Fibroblast of lung (primary cell): ENCODE results near the gene TUBB3. TPM values are rescaled to one million over a fixed set of nuclear protein-coding genes. Genes with fewer than 3 reads are reported as not detected.
"Not testable (repeated sequence)": the region's sequence is repeated elsewhere in the genome, so short reads cannot be mapped to it uniquely, and the experiment has no call there.

Experiments
- DNase-seq, 2 donors: peaks; one replicate each; pipeline versions ENCODE4 v3.0.0 to v3.0.0-alpha.2; 2010; ENCODE audit warnings: low read depth in 2 of 2
- H2AFZ ChIP-seq: 2 replicates; pipeline ENCODE4 v1.5.1; 2012; ENCODE audit warnings: low read length, control low read depth, inconsistent platforms
- H3K27ac ChIP-seq: 2 replicates; pipeline ENCODE4 v1.5.1; 2011; ENCODE audit warnings: low read length, control low read depth; ENCODE audit not compliant: insufficient read depth
- H3K27me3 ChIP-seq: 2 replicates; pipeline ENCODE4 v1.5.1; 2011; ENCODE audit warnings: mild to moderate bottlenecking, low read length; ENCODE audit not compliant: control insufficient read depth, insufficient read depth
- H3K36me3 ChIP-seq: 2 replicates; pipeline ENCODE4 v1.5.1; 2011; ENCODE audit warnings: low read length; ENCODE audit not compliant: control insufficient read depth, insufficient read depth
- H3K4me1 ChIP-seq: 2 replicates; pipeline ENCODE4 v1.5.1; 2011; ENCODE audit warnings: low read length; ENCODE audit not compliant: control insufficient read depth, insufficient read depth; ENCODE audit errors: extremely low read depth
- H3K4me2 ChIP-seq: 2 replicates; pipeline ENCODE4 v1.5.1; 2011; ENCODE audit warnings: low read length, control low read depth; ENCODE audit not compliant: insufficient read depth; ENCODE audit errors: extremely low read depth
- H3K4me3 ChIP-seq, 4 experiments: fragments of 200-600 bp in 1 of 4; sonication (generic) in 1 of 4; replicated peaks in 1 of 4; 2 replicates each; pipeline ENCODE4 v1.5.1; 2011 to 2016; ENCODE audit warnings: low read length in 4 of 4, low read depth in 3 of 4, mild to moderate bottlenecking in 3 of 4, control low read depth in 2 of 4, inconsistent platforms in 1 of 4, mixed read lengths in 1 of 4; ENCODE audit not compliant: insufficient read depth in 1 of 4; ENCODE audit errors: control extremely low read depth in 1 of 4
- H3K79me2 ChIP-seq: 2 replicates; pipeline ENCODE4 v1.5.1; 2012; ENCODE audit warnings: mild to moderate bottlenecking, low read length, inconsistent platforms; ENCODE audit not compliant: control insufficient read depth, insufficient read depth
- H3K9ac ChIP-seq: 2 replicates; pipeline ENCODE4 v1.5.1; 2011; ENCODE audit warnings: mild to moderate bottlenecking, low read length, control low read depth; ENCODE audit not compliant: insufficient read depth
- H3K9me3 ChIP-seq: 2 replicates; pipeline ENCODE4 v1.5.1; 2012; ENCODE audit warnings: low read depth, low read length; ENCODE audit not compliant: control insufficient read depth, insufficient read depth
- H4K20me1 ChIP-seq: 2 replicates; pipeline ENCODE4 v1.5.1; 2011; ENCODE audit warnings: low read length; ENCODE audit not compliant: control insufficient read depth, insufficient read depth; ENCODE audit errors: extremely low read depth
- EZH2 ChIP-seq: IDR thresholded peaks from 2 replicates; pipeline ENCODE4 v1.5.1; 2012; ENCODE audit warnings: low read length, control low read depth, mild to moderate bottlenecking; ENCODE audit errors: missing control alignments
- polyA plus RNA-seq, 2 donors: library from polyadenylated mRNA; depleted of rRNA in 1 of 2; stranded (reverse) in 1 of 2; unstranded in 1 of 2; fragments of >200 nt; gene quantifications; 2 replicates each; pipeline ENCODE4 v1.2.1, GENCODE V29; 2011 to 2012; ENCODE audit warnings: missing spikeins in 1 of 2
- total RNA-seq: library from RNA; depleted of rRNA; stranded (reverse); fragments of >200 nt; gene quantifications from 2 replicates; pipeline ENCODE4 v1.2.1, GENCODE V29; 2014
- TF ChIP-seq, protein P1 (sequence below), 2 donors: IDR thresholded peaks in 1 of 2; conservative IDR thresholded peaks in 1 of 2; 1 replicate in 1 of 2; 2 replicates in 1 of 2; pipeline ENCODE4 v1.5.1; 2011 to 2012; ENCODE audit warnings: low read length in 2 of 2, control low read depth in 1 of 2, inconsistent platforms in 1 of 2, low read depth in 1 of 2, mild to moderate bottlenecking in 1 of 2

TUBB3 gene
- total and polyA plus RNA-seq, 2 donors (not counting 1 experiment from before 2014, with no cell fraction given), result 134 to 294 TPM

DNA sequence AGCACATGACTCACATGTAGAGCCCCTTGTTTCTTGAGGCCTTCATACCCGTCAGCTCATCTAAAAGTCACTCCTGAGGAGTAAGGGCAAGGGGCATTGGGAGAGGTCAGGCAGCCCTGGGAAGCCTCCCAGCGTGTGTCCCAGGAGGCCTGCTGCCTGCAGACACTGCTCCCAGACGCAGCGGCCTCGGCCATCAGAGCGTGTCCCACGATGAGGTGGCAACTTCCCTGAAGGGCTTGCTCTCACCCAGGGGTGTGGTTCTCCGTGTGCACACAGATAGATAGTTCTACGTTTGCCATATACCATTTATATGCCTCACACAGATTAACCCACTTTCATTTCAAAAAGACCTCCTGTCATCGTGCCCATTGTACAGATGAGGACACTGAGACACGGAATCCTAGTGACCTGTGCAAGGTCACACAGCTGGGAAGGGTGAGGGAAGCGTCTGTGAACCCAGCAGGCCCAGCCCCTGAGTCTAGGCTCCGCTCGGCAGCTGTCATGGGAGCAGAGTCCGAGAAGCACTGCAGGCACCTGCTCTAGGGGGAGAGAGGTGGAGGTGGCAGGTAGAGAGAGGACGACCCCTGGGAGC, 8.3 kb downstream of the TUBB3 start:
- Histone ChIP-seq H3K79me2 (peaks cover 25% of the 10 kb centered on the region), H3K27me3 (no peaks in the 10 kb centered on the region), H3K27ac (no peak overlapping the region), H3K4me3 (no peak overlapping the region), H3K4me2 (no peak overlapping the region), H3K9me3 (no peaks in the 10 kb centered on the region), H3K36me3 (peaks cover 42% of the 10 kb centered on the region), H2AFZ (no peak overlapping the region), H3K4me1 (no peaks in the 10 kb centered on the region), H3K9ac (no peak overlapping the region), H4K20me1 (no peaks in the 10 kb centered on the region)
- no peak for DNase-seq
- TF ChIP-seq, protein P1, sequence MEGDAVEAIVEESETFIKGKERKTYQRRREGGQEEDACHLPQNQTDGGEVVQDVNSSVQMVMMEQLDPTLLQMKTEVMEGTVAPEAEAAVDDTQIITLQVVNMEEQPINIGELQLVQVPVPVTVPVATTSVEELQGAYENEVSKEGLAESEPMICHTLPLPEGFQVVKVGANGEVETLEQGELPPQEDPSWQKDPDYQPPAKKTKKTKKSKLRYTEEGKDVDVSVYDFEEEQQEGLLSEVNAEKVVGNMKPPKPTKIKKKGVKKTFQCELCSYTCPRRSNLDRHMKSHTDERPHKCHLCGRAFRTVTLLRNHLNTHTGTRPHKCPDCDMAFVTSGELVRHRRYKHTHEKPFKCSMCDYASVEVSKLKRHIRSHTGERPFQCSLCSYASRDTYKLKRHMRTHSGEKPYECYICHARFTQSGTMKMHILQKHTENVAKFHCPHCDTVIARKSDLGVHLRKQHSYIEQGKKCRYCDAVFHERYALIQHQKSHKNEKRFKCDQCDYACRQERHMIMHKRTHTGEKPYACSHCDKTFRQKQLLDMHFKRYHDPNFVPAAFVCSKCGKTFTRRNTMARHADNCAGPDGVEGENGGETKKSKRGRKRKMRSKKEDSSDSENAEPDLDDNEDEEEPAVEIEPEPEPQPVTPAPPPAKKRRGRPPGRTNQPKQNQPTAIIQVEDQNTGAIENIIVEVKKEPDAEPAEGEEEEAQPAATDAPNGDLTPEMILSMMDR (conservative IDR thresholded peaks at IDR 0.05 in 1 of 2, IDR thresholded peaks at IDR 0.05 in 1 of 2; ENCODE audit: low read depth in 1 of 2, low read length in 2 of 2), result no peak
- no peak for TF ChIP-seq EZH2

DNA sequence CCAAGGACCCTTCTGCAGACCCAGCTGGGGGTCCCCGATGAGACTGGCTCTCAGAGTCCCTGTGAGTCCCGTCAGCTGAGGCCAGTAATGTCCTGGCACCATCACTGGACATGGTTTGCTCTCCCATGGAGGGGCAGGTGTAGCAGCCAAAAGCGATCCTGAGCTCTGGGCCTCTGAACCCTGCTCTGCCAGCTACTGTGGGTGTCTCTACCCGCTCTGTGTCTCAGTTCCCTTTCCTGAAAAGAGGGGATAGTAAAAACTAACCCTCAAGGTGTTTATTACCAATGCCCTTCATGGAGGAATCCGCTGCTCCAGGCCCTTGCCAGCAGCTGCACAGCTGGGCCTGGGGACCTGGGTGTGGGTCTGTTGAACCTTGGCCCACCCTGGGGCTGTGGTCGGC, 8.8 kb downstream of the TUBB3 start:
- DNase-seq, result no peak
- no peak overlapping the region for H3K4me2 ChIP-seq
- no peak for TF ChIP-seq EZH2
- TF ChIP-seq, protein P1 (conservative IDR thresholded peaks at IDR 0.05 in 1 of 2, IDR thresholded peaks at IDR 0.05 in 1 of 2; ENCODE audit: low read depth in 1 of 2, low read length in 2 of 2), result no peak
- H3K36me3 ChIP-seq, result peaks cover 46% of the 10 kb centered on the region
- H2AFZ ChIP-seq, result no peak overlapping the region
- peaks cover 23% of the 10 kb centered on the region for H3K79me2 ChIP-seq
- H4K20me1 ChIP-seq, result no peaks in the 10 kb centered on the region
- H3K9ac ChIP-seq, result no peak overlapping the region
- no peak overlapping the region for H3K27ac ChIP-seq
- no peaks in the 10 kb centered on the region for H3K4me1 ChIP-seq
- no peaks in the 10 kb centered on the region for H3K9me3 ChIP-seq
- H3K4me3 ChIP-seq, result no peak overlapping the region
- no peaks in the 10 kb centered on the region for H3K27me3 ChIP-seq

DNA sequence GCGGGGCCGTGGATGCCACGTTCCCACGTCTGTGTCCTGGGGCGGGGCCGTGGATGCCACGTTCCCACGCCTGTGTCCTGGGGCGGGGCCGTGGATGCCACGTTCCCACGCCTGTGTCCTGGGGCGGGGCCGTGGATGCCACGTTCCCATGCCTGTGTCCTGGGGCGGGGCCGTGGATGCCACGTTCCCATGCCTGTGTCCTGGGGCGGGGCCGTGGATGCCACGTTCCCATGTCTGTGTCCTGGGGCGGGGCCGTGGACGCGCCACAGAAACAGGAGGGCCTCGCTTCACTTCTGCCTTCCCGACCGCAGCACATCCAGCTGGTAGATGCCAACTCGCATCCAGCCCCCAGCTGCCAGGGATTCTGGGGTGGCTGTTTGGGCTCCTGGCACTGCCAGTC, 10.9 kb downstream of the TUBB3 start:
- H3K79me2 ChIP-seq, DNase-seq, H3K4me2 ChIP-seq, H2AFZ ChIP-seq, H3K27ac ChIP-seq, H3K9ac ChIP-seq, H3K4me3 ChIP-seq, H3K27me3 ChIP-seq, H4K20me1 ChIP-seq, H3K9me3 ChIP-seq, H3K4me1 ChIP-seq: not testable (repeated sequence)
- H3K36me3 ChIP-seq, result peaks cover 44% of the 10 kb centered on the region
